Neural progenitor cell (in vitro differentiated cells): ENCODE data around the gene TGFBR3. TPM values are rescaled to one million over a fixed set of nuclear protein-coding genes. Genes with fewer than 3 reads are reported as not detected.

Experiments used
- DNase-seq: peaks from one replicate; pipeline ENCODE4 v3.0.0-alpha.2; 2016; ENCODE audit warnings: low spot score
- H2AFZ ChIP-seq: fragments of 200-600 bp; sonication (generic); replicated peaks from 2 replicates; pipeline ENCODE4 v1.6.1; 2016; ENCODE audit warnings: antibody characterized with exemption
- H3F3A ChIP-seq: fragments of 200-600 bp; sonication (generic); 2 replicates; pipeline ENCODE4 v1.6.1; 2016; ENCODE audit warnings: antibody characterized with exemption, low read depth
- H3K27ac ChIP-seq: fragments of 200-600 bp; sonication (generic); 2 replicates; pipeline ENCODE4 v1.5.1; 2016; ENCODE audit warnings: mild to moderate bottlenecking
- H3K27me3 ChIP-seq: fragments of 200-600 bp; sonication (generic); 2 replicates; pipeline ENCODE4 v1.6.1; 2016; ENCODE audit warnings: mild to moderate bottlenecking, moderate library complexity
- H3K36me3 ChIP-seq: fragments of 200-600 bp; sonication (generic); 2 replicates; pipeline ENCODE4 v1.5.1; 2016
- H3K4me1 ChIP-seq: fragments of 200-600 bp; sonication (generic); 2 replicates; pipeline ENCODE4 v1.6.1; 2016; ENCODE audit warnings: mixed run types
- H3K4me2 ChIP-seq: fragments of 200-600 bp; sonication (generic); 2 replicates; pipeline ENCODE4 v1.6.1; 2016
- H3K4me3 ChIP-seq: fragments of 200-600 bp; sonication (generic); 2 replicates; pipeline ENCODE4 v1.5.1; 2016
- H3K79me2 ChIP-seq: fragments of 200-600 bp; sonication (generic); 2 replicates; pipeline ENCODE4 v1.6.1; 2016; ENCODE audit warnings: low read depth
- H3K9ac ChIP-seq: fragments of 200-600 bp; sonication (generic); 2 replicates; pipeline ENCODE4 v1.6.1; 2016
- H3K9me3 ChIP-seq: fragments of 200-600 bp; sonication (generic); 2 replicates; pipeline ENCODE4 v1.5.1; 2016; ENCODE audit warnings: low read depth
- H4K20me1 ChIP-seq: fragments of 200-600 bp; sonication (generic); 2 replicates; pipeline ENCODE4 v1.6.1; 2016; ENCODE audit warnings: low read depth
- H3K27ac Mint-ChIP-seq: 3 replicates; pipeline ENCODE4 v1.8.0; 2021; ENCODE audit warnings: mixed read lengths
- H3K27me3 Mint-ChIP-seq: 2 replicates; pipeline ENCODE4 v1.8.0; 2022; ENCODE audit warnings: low read depth, mild to moderate bottlenecking, inconsistent platforms, moderate library complexity, mixed read lengths; ENCODE audit not compliant: insufficient read depth
- H3K36me3 Mint-ChIP-seq: 3 replicates; pipeline ENCODE4 v1.8.0; 2021; ENCODE audit warnings: mixed read lengths
- H3K4me1 Mint-ChIP-seq: 3 replicates; pipeline ENCODE4 v1.8.0; 2021; ENCODE audit warnings: mixed read lengths
- H3K4me3 Mint-ChIP-seq: 3 replicates; pipeline ENCODE4 v1.8.0; 2021; ENCODE audit warnings: mild to moderate bottlenecking, moderate library complexity, mixed read lengths
- H3K9me3 Mint-ChIP-seq: 3 replicates; pipeline ENCODE4 v1.8.0; 2020; ENCODE audit warnings: mixed read lengths
- CTCF ChIP-seq: fragments of 200-600 bp; sonication (generic); IDR thresholded peaks from 2 replicates; pipeline ENCODE4 v1.5.1; 2017; ENCODE audit warnings: antibody characterized with exemption, mild to moderate bottlenecking
- EZH2 ChIP-seq: fragments of 200-600 bp; sonication (generic); IDR thresholded peaks from 2 replicates; pipeline ENCODE4 v1.6.1; 2017; ENCODE audit warnings: antibody characterized with exemption, mild to moderate bottlenecking, moderate library complexity
- EZH2phosphoT487 ChIP-seq: fragments of 200-600 bp; sonication (generic); IDR thresholded peaks from 2 replicates; pipeline ENCODE4 v1.6.1; 2017; ENCODE audit warnings: antibody characterized with exemption
- total RNA-seq: library from RNA; depleted of rRNA; stranded (reverse); fragments of >200 nt; gene quantifications from 2 replicates; pipeline ENCODE4 v1.2.3, GENCODE V29; 2015; ENCODE audit warnings: low replicate concordance

TGFBR3 gene
- total RNA-seq, 1 donor from 2014 or later = 11.8 TPM

GRCh38 chr1:91793877-91794276 is 92.1 kb downstream of the TGFBR3 start:
- Histone ChIP-seq H3F3A (peaks cover 32% of the 10 kb centered on the region), H3K4me3 (no peak overlapping the region), H3K4me2 (no peak overlapping the region), H4K20me1 (no peaks in the 10 kb centered on the region), H3K4me1 (peaks cover 51% of the 10 kb centered on the region), H3K36me3 (no peaks in the 10 kb centered on the region), H3K79me2 (no peaks in the 10 kb centered on the region), H3K9ac (no peak overlapping the region), H3K27ac (no peak overlapping the region), H2AFZ (no peak overlapping the region), H3K9me3 (no peaks in the 10 kb centered on the region), H3K27me3 (no peaks in the 10 kb centered on the region)
- peaks cover 45% of the 10 kb centered on the region for H3K4me1 Mint-ChIP-seq
- TF ChIP-seq CTCF (no peak), EZH2 (no peak)
- no peak overlapping the region for H3K4me3 Mint-ChIP-seq
- H3K9me3 Mint-ChIP-seq = peaks cover 6% of the 10 kb centered on the region
- peaks cover 18% of the 10 kb centered on the region for H3K36me3 Mint-ChIP-seq
- peaks cover 34% of the 10 kb centered on the region for H3K27me3 Mint-ChIP-seq
- no peak for DNase-seq
- H3K27ac Mint-ChIP-seq = no peak overlapping the region

GRCh38 chr1:91793189-91793588 is 92.8 kb downstream of the TGFBR3 start:
- H3K27ac ChIP-seq = no peak overlapping the region
- H3K4me2 ChIP-seq = peak overlapping the region; percentile 4
- Mint-ChIP-seq H3K4me3 (no peak overlapping the region), H3K4me1 (peaks cover 48% of the 10 kb centered on the region), H3K36me3 (peaks cover 18% of the 10 kb centered on the region), H3K27me3 (peaks cover 39% of the 10 kb centered on the region), H3K27ac (no peak overlapping the region), H3K9me3 (peaks cover 6% of the 10 kb centered on the region)
- H3K36me3 ChIP-seq = no peaks in the 10 kb centered on the region
- no peak overlapping the region for H3K9ac ChIP-seq
- H3K79me2 ChIP-seq = no peaks in the 10 kb centered on the region
- peaks cover 44% of the 10 kb centered on the region for H3K4me1 ChIP-seq
- no peak for TF ChIP-seq CTCF
- no peak for TF ChIP-seq EZH2phosphoT487
- no peak for TF ChIP-seq EZH2
- no peaks in the 10 kb centered on the region for H4K20me1 ChIP-seq
- H3K27me3 ChIP-seq = no peaks in the 10 kb centered on the region
- no peak for DNase-seq
- H2AFZ ChIP-seq = no peak overlapping the region
- H3K4me3 ChIP-seq = no peak overlapping the region
- H3K9me3 ChIP-seq = no peaks in the 10 kb centered on the region
- H3F3A ChIP-seq = peaks cover 32% of the 10 kb centered on the region

GRCh38 chr1:91792489-91793071 is 93.4 kb downstream of the TGFBR3 start:
- H3F3A ChIP-seq = peaks cover 32% of the 10 kb centered on the region
- peaks cover 41% of the 10 kb centered on the region for H3K4me1 ChIP-seq
- H3K9ac ChIP-seq = no peak overlapping the region
- peak; percentile 33 for DNase-seq
- peak overlapping the region; percentile 4 for H3K4me2 ChIP-seq
- no peak overlapping the region for H3K27ac Mint-ChIP-seq
- no peaks in the 10 kb centered on the region for H4K20me1 ChIP-seq
- H3K27me3 Mint-ChIP-seq = peaks cover 39% of the 10 kb centered on the region
- H3K4me3 Mint-ChIP-seq = no peak overlapping the region
- H3K4me3 ChIP-seq = no peak overlapping the region
- no peaks in the 10 kb centered on the region for H3K36me3 ChIP-seq
- peaks cover 6% of the 10 kb centered on the region for H3K9me3 Mint-ChIP-seq
- no peaks in the 10 kb centered on the region for H3K79me2 ChIP-seq
- peaks cover 49% of the 10 kb centered on the region for H3K4me1 Mint-ChIP-seq
- peaks cover 18% of the 10 kb centered on the region for H3K36me3 Mint-ChIP-seq
- TF ChIP-seq EZH2 = no peak
- no peak for TF ChIP-seq EZH2phosphoT487
- TF ChIP-seq CTCF = peak; percentile 23
- no peaks in the 10 kb centered on the region for H3K9me3 ChIP-seq
- no peak overlapping the region for H3K27ac ChIP-seq
- no peaks in the 10 kb centered on the region for H3K27me3 ChIP-seq
- H2AFZ ChIP-seq = no peak overlapping the region
